GM18499 (cell line): ENCODE measurements around the gene FAM47E.
"Not testable (repeated sequence)": the region's sequence is repeated elsewhere in the genome, so short reads cannot be mapped to it uniquely, and the experiment has no call there.

Experiments
- ATAC-seq: cut with Tn5 transposase; IDR thresholded peaks from one replicate; pipeline ENCODE4 v1.9.1; 2021; ENCODE audit warnings: moderate number of reproducible peaks; ENCODE audit not compliant: insufficient read depth, unreplicated experiment

Gene FAM47E

DNA sequence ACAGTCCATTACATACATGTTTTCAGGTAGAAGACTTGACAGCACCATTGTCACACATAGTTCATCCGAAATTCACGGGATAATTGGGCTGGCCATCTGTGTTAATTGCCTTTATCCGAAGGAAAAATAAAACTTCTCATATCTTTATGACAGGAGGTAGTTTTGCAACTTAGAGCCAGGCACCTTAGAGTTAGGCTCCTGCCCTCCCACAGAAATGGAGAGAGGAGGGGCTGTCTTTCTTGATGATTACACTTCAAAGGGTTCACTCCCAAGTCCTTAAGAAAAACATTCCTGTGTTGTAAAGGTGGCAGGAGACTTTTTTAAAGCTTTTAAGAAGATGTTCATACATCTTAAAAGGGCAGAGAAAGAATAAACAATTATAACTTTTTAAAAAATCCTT lies 27.4 kb upstream of the FAM47E start:
- no peak for ATAC-seq

GRCh38 chr4:76226418-76226817 lies 25.1 kb upstream of the FAM47E start:
- no peak for ATAC-seq

GRCh38 chr4:76232681-76233080 lies 18.8 kb upstream of the FAM47E start:
- no peak for ATAC-seq

GRCh38 chr4:76233083-76233482 lies 18.4 kb upstream of the FAM47E start:
- ATAC-seq = no peak

GRCh38 chr4:76233529-76233928 lies 18.0 kb upstream of the FAM47E start:
- ATAC-seq = no peak

DNA sequence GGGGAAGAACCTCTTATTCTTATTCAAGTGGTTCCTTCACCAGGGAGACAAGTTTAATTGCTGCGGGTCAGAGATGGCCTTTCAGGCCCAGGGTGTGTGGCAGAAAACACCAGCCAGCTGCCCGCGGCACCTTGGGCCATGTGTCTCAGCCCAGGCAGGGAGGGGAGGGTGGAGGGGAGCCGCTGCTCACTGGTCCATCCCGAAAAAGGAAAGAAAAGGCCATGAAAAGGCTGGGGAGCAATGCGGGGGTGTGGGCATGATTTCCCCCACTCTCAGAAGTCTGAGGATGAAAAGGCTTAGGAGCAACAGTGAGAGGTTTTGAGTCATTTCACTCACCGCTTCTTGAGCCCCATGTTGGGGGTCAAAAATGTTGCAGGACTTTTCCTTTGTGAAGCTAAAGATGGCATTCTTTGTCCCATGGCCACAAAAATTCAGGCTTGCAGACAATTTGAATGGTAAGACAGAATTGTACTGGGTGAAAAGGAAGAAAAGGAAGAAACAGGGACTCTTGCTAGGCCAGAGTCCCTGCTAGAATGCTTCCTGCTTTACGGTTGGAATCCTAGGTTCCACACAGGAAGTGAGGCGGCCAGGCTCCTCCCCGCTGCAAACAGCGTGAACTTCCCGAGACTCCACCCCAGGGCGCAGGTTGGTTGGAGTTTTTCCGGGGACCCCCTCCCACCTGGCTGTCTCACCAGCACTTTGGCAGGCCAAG lies 17.4 kb upstream of the FAM47E start:
- no peak for ATAC-seq

GRCh38 chr4:76234679-76235044 lies 16.9 kb upstream of the FAM47E start:
- ATAC-seq = no peak

GRCh38 chr4:76235407-76235806 lies 16.1 kb upstream of the FAM47E start:
- no peak for ATAC-seq

DNA sequence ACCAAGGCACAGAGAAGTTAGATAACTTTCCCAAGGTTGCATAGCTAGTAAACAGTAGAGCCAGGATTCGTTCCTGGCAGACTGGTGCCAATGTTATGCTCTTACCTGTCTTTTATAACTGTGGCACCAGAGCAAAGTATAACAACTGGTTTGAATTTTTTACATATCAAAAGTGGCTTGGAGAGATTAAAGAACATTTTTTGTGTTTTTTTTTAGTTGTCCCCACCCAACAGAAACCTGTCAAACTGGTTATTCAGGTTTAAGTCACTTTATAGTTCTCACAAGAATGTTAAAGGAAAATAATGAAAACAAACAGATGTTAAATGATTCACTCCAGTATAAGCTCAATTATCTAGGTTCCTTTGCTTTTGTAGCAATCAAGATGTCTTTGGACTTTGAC lies 15.6 kb upstream of the FAM47E start:
- ATAC-seq = no peak

GRCh38 chr4:76238236-76238635 lies 13.3 kb upstream of the FAM47E start:
- no peak for ATAC-seq

GRCh38 chr4:76238701-76239100 lies 12.8 kb upstream of the FAM47E start:
- ATAC-seq = no peak

GRCh38 chr4:76240236-76240635 lies 11.3 kb upstream of the FAM47E start:
- ATAC-seq = no peak

DNA sequence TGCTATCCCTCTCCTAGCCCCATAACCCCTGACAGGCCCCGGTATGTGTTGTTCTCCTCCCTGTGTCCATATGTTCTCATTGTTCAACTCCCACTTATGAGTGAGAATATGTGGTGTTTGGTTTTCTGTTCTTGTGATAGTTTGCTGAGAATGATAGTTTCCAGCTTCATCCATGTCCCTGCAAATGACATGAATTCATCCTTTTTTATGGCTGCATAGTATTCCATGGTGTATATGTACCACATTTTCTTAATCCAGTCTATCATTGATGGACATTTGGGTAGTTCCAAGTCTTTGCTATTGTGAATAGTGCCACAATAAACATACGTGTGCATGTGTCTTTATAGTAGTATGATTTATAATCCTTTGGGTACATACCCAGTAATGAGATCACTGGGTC lies 7.6 kb upstream of the FAM47E start:
- ATAC-seq = not testable (repeated sequence)

DNA sequence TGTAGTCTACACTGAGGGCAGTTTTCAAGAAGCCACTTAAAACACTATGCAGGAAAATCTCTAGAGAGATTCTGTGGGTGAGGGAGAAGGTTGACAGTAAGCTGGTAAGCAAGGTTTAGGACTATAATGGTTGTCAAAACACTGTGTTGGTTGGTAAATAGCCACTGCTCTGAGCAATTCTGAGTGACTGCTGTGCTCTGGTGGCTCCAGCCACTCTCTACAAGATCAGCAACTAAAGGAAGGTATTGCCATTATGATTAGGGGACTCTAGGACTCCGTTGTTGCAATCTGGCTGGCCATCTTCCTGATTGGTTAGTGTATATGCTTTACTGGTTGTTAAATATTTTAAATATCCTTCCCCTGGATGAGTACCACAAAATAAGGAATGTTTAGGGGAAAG lies 5.5 kb upstream of the FAM47E start:
- ATAC-seq = no peak

GRCh38 chr4:76246852-76247251 lies 4.7 kb upstream of the FAM47E start:
- ATAC-seq = no peak

DNA sequence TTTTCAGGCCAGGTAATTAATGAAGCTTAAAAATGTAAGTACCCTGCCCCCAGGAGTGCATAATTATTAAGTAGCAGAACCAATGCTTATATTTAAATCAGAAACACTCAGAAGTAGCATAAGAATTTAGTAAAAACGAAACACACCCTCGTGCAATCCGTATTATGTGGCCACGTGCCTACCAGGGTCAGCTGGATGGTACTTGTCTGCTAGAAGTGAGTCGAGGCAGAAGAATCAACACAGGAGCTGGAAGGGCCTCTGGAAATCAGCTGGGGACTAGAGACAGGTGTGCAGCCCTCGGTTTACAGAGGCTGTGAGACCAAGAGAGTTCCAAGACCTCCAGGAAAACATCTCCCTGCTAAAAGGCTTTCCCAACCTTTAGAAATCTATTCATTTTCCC lies 559 bp upstream of the FAM47E start:
- no peak for ATAC-seq

GRCh38 chr4:76252271-76252653 lies 741 bp downstream of the FAM47E start:
- ATAC-seq = no peak

- ATAC-seq = no peak
These were observed 2.0 kb downstream of the FAM47E start for GRCh38 chr4:76253511-76253910.

GRCh38 chr4:76256032-76256431 lies 4.5 kb downstream of the FAM47E start:
- no peak for ATAC-seq

GRCh38 chr4:76256968-76257367 lies 5.4 kb downstream of the FAM47E start:
- no peak for ATAC-seq

GRCh38 chr4:76257824-76258223 lies 6.3 kb downstream of the FAM47E start:
- ATAC-seq = no peak

DNA sequence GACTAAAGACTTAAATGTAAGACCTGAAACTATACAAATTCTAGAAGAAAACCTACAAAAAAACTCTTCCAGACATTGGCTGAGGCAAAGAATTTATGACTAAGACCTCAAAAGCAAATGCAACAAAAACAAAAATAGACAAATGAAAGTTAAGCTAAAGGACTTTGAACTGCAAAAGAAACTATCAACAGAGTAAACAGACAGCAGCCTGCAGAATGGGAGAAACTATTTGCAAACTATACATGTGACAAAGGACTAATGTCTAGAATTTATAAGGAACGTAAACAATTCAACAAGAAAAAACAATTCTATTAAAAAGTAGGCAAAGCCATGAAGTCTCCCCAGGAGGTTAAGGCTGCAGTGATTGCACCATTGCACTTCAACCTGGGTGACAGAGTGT lies 9.1 kb downstream of the FAM47E start:
- ATAC-seq = no peak
